NCI-H2227 (cell line): ENCODE measurements around the gene MGP.

Experiments
- DNase-seq: peaks from one replicate; lab custom pipeline; 2025; ENCODE audit not compliant: unreplicated experiment; lab: John Stamatoyannopoulos, UW

The MGP gene

GRCh38 chr12:14833336-14833735, 52.3 kb downstream of the MGP start:
- DNase-seq, result no peak
